DOHH2 (cell line): Measurements from ENCODE around the gene PTGES.
"Not testable (repeated sequence)": the region's sequence is repeated elsewhere in the genome, so short reads cannot be mapped to it uniquely, and the experiment has no call there.

ENCODE experiments used
- H3F3A ChIP-seq: fragments of 200-600 bp; sonication (generic), shearing (Covaris generic); 2 replicates; pipeline ENCODE4 v1.6.0; 2016; ENCODE audit warnings: antibody characterized with exemption, mild to moderate bottlenecking; ENCODE audit not compliant: control insufficient read depth, insufficient read depth
- H3K27ac ChIP-seq: fragments of 200-600 bp; sonication (generic); 2 replicates; pipeline ENCODE4 v1.5.1; 2014; ENCODE audit warnings: low read depth, mild to moderate bottlenecking, low read length, moderate library complexity
- H3K27me3 ChIP-seq: fragments of 200-600 bp; sonication (generic); 2 replicates; pipeline ENCODE4 v1.6.1; 2014; ENCODE audit warnings: mild to moderate bottlenecking, low read length, mixed read lengths; ENCODE audit not compliant: control insufficient read depth
- H3K36me3 ChIP-seq: fragments of 200-600 bp; sonication (generic); 2 replicates; pipeline ENCODE4 v1.6.1; 2014; ENCODE audit warnings: mild to moderate bottlenecking, low read length, moderate library complexity, mixed read lengths; ENCODE audit not compliant: control insufficient read depth
- H3K4me1 ChIP-seq: fragments of 200-600 bp; sonication (generic); 2 replicates; pipeline ENCODE4 v1.6.1; 2014; ENCODE audit warnings: mild to moderate bottlenecking, low read length, mixed read lengths; ENCODE audit not compliant: control insufficient read depth
- H3K4me2 ChIP-seq: fragments of 200-600 bp; sonication (generic); 2 replicates; pipeline ENCODE4 v1.6.0; 2014; ENCODE audit warnings: mild to moderate bottlenecking, low read length, moderate library complexity
- H3K4me3 ChIP-seq: fragments of 200-600 bp; sonication (generic); 2 replicates; pipeline ENCODE4 v1.5.1; 2014; ENCODE audit warnings: mild to moderate bottlenecking, low read length, mixed read lengths
- H3K79me2 ChIP-seq: fragments of 200-600 bp; sonication (generic); 2 replicates; pipeline ENCODE4 v1.6.1; 2014; ENCODE audit warnings: mild to moderate bottlenecking, low read length, mixed read lengths; ENCODE audit not compliant: control insufficient read depth
- H3K9me2 ChIP-seq: fragments of 200-600 bp; sonication (generic); replicated peaks from 2 replicates; pipeline ENCODE4 v1.6.1; 2014; ENCODE audit warnings: mild to moderate bottlenecking, low read length, mixed read lengths; ENCODE audit not compliant: control insufficient read depth
- H3K9me3 ChIP-seq: fragments of 200-600 bp; sonication (generic); 2 replicates; pipeline ENCODE4 v1.6.1; 2014; ENCODE audit warnings: antibody characterized with exemption, low read length, mixed read lengths; ENCODE audit not compliant: control insufficient read depth, insufficient read depth
- H4K20me1 ChIP-seq: fragments of 200-600 bp; sonication (generic); 2 replicates; pipeline ENCODE4 v1.6.0; 2014; ENCODE audit warnings: low read depth, mild to moderate bottlenecking, antibody characterized with exemption, low read length, moderate library complexity; ENCODE audit not compliant: control insufficient read depth, insufficient read depth
- CTCF ChIP-seq: fragments of 200-600 bp; sonication (generic); IDR thresholded peaks from one replicate; pipeline ENCODE4 v1.5.1; 2014; ENCODE audit warnings: antibody characterized with exemption, mild to moderate bottlenecking, low read depth, low read length; ENCODE audit not compliant: poor library complexity, severe bottlenecking
- EZH2phosphoT487 ChIP-seq: fragments of 200-600 bp; sonication (generic); IDR thresholded peaks from 2 replicates; pipeline ENCODE4 v1.6.1; 2017; ENCODE audit warnings: borderline replicate concordance, mild to moderate bottlenecking, antibody characterized with exemption, low read length, moderate library complexity, mixed read lengths

Gene PTGES

GRCh38 chr9:129794549-129794948 is 41.7 kb upstream of the PTGES start:
- no peak overlapping the region for H3K4me2 ChIP-seq
- H3K79me2 ChIP-seq: no peaks in the 10 kb centered on the region
- H3K4me1 ChIP-seq: 0 out of 2 replicates have a peak, but pooled peaks cover 3% of the 10 kb centered on the region
- no peaks in the 10 kb centered on the region for H3K9me2 ChIP-seq
- H3F3A ChIP-seq: no peaks in the 10 kb centered on the region
- no peaks in the 10 kb centered on the region for H4K20me1 ChIP-seq
- H3K27ac ChIP-seq: no peak overlapping the region
- H3K4me3 ChIP-seq: no peak overlapping the region
- H3K27me3 ChIP-seq: peaks cover 6% of the 10 kb centered on the region; the same call in 1 of the 2 replicates
- H3K36me3 ChIP-seq: no peaks in the 10 kb centered on the region
- TF ChIP-seq CTCF (no peak), EZH2phosphoT487 (no peak)
- no peaks in the 10 kb centered on the region for H3K9me3 ChIP-seq

DNA sequence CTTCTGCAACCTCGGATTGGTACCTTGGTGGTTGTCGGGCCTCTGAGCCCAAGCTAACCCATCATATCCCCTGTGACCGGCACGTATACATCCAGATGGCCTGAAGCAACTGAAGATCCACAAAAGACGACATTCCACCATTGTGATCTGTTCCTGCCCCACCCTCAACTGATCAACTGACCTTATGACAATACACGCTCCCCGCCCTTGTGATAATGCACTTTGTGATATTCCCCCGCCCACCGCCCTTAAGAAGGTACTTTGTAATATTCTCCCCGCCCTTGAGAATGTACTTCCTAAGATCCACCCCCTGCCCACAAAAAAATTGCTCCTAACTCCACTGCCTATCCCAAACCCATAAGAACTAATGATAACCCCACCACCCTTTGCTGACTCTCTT is 33.6 kb upstream of the PTGES start:
- no peaks in the 10 kb centered on the region for H3K79me2 ChIP-seq
- H4K20me1 ChIP-seq: no peaks in the 10 kb centered on the region
- no peak overlapping the region for H3K4me2 ChIP-seq
- H3F3A ChIP-seq: no peaks in the 10 kb centered on the region
- peaks cover 7% of the 10 kb centered on the region; the same call in 1 of the 2 replicates for H3K27me3 ChIP-seq
- no peaks in the 10 kb centered on the region for H3K9me3 ChIP-seq
- 0 out of 2 replicates have a peak, but pooled peaks cover 3% of the 10 kb centered on the region for H3K4me1 ChIP-seq
- no peaks in the 10 kb centered on the region for H3K9me2 ChIP-seq
- no peak for TF ChIP-seq CTCF
- no peak for TF ChIP-seq EZH2phosphoT487
- H3K36me3 ChIP-seq: no peaks in the 10 kb centered on the region
- no peak overlapping the region for H3K4me3 ChIP-seq
- H3K27ac ChIP-seq: no peak overlapping the region

GRCh38 chr9:129785866-129786265 is 33.0 kb upstream of the PTGES start:
- Histone ChIP-seq H3K4me2 (no peak overlapping the region), H3K79me2 (no peaks in the 10 kb centered on the region), H3K9me3 (no peaks in the 10 kb centered on the region), H4K20me1 (no peaks in the 10 kb centered on the region), H3K27ac (no peak overlapping the region), H3K9me2 (no peaks in the 10 kb centered on the region), H3K36me3 (no peaks in the 10 kb centered on the region), H3K4me1 (0 out of 2 replicates have a peak, but pooled peaks cover 3% of the 10 kb centered on the region), H3F3A (no peaks in the 10 kb centered on the region), H3K27me3 (peaks cover 7% of the 10 kb centered on the region; the same call in 1 of the 2 replicates), H3K4me3 (no peak overlapping the region)
- no peak for TF ChIP-seq EZH2phosphoT487
- no peak for TF ChIP-seq CTCF

GRCh38 chr9:129784970-129785369 is 32.1 kb upstream of the PTGES start:
- not testable (repeated sequence) for H3K27ac ChIP-seq, H3F3A ChIP-seq, H3K9me3 ChIP-seq, H3K4me3 ChIP-seq, H3K4me2 ChIP-seq, H4K20me1 ChIP-seq, H3K36me3 ChIP-seq, H3K79me2 ChIP-seq, H3K4me1 ChIP-seq, H3K9me2 ChIP-seq, H3K27me3 ChIP-seq
